Gastrocnemius medialis (tissue), 4 donors: ENCODE results near the gene CTTNBP2.

Experiments
- POLR2A ChIP-seq, 2 donors: fragments of 450-650 bp; IDR thresholded peaks; one replicate each; pipeline ENCODE4 v1.6.1; 2017; ENCODE audit warnings: antibody characterized with exemption in 2 of 2, mild to moderate bottlenecking in 2 of 2, moderate library complexity in 2 of 2
- TF ChIP-seq, protein P1 (sequence below), 5 experiments: fragments of 450-650 bp in 3 of 5; fragments of 200-600 bp in 2 of 5; sonication (generic) in 2 of 5; IDR thresholded peaks in 4 of 5; conservative IDR thresholded peaks in 1 of 5; 1 replicate in 4 of 5; 2 replicates in 1 of 5; pipeline ENCODE4 v1.5.1; 2016 to 2019; ENCODE audit warnings: antibody characterized with exemption in 5 of 5, mild to moderate bottlenecking in 3 of 5, moderate library complexity in 3 of 5

GRCh38 chr7:117689406-117689805 is 183.8 kb downstream of the CTTNBP2 start:
- TF ChIP-seq POLR2A (IDR thresholded peaks at IDR 0.05): no peak
- TF ChIP-seq, protein P1, sequence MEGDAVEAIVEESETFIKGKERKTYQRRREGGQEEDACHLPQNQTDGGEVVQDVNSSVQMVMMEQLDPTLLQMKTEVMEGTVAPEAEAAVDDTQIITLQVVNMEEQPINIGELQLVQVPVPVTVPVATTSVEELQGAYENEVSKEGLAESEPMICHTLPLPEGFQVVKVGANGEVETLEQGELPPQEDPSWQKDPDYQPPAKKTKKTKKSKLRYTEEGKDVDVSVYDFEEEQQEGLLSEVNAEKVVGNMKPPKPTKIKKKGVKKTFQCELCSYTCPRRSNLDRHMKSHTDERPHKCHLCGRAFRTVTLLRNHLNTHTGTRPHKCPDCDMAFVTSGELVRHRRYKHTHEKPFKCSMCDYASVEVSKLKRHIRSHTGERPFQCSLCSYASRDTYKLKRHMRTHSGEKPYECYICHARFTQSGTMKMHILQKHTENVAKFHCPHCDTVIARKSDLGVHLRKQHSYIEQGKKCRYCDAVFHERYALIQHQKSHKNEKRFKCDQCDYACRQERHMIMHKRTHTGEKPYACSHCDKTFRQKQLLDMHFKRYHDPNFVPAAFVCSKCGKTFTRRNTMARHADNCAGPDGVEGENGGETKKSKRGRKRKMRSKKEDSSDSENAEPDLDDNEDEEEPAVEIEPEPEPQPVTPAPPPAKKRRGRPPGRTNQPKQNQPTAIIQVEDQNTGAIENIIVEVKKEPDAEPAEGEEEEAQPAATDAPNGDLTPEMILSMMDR (IDR thresholded peaks at IDR 0.05 in 4 of 5, conservative IDR thresholded peaks at IDR 0.05 in 1 of 5): no peak
